GM19238 (cell line): Measurements from ENCODE around the gene RNF32.
"Not testable (repeated sequence)": the region's sequence is repeated elsewhere in the genome, so short reads cannot be mapped to it uniquely, and the experiment has no call there.

Source experiments
- DNase-seq: peaks from one replicate; pipeline ENCODE4 v3.0.0; 2011; ENCODE audit warnings: low spot score; ENCODE audit not compliant: insufficient read length

RNF32 gene

GRCh38 chr7:156614434-156615264 lies 25.9 kb upstream of the RNF32 start:
- DNase-seq, result no peak

- DNase-seq, result no peak
Measured at GRCh38 chr7:156616269-156617202, 24.0 kb upstream of the RNF32 start.

GRCh38 chr7:156617215-156617614 lies 23.4 kb upstream of the RNF32 start:
- no peak for DNase-seq

- no peak for DNase-seq
Measured at GRCh38 chr7:156618078-156618779, 22.3 kb upstream of the RNF32 start.

- DNase-seq, result no peak
Measured at GRCh38 chr7:156618780-156619367, 21.7 kb upstream of the RNF32 start.

- not testable (repeated sequence) for DNase-seq
Measured at GRCh38 chr7:156619488-156620290, 20.9 kb upstream of the RNF32 start.

GRCh38 chr7:156620291-156620675 lies 20.3 kb upstream of the RNF32 start:
- DNase-seq, result no peak

- no peak for DNase-seq
Measured at GRCh38 chr7:156621652-156622051, 18.9 kb upstream of the RNF32 start.

- no peak for DNase-seq
Measured at GRCh38 chr7:156625580-156625979, 15.0 kb upstream of the RNF32 start.

DNA sequence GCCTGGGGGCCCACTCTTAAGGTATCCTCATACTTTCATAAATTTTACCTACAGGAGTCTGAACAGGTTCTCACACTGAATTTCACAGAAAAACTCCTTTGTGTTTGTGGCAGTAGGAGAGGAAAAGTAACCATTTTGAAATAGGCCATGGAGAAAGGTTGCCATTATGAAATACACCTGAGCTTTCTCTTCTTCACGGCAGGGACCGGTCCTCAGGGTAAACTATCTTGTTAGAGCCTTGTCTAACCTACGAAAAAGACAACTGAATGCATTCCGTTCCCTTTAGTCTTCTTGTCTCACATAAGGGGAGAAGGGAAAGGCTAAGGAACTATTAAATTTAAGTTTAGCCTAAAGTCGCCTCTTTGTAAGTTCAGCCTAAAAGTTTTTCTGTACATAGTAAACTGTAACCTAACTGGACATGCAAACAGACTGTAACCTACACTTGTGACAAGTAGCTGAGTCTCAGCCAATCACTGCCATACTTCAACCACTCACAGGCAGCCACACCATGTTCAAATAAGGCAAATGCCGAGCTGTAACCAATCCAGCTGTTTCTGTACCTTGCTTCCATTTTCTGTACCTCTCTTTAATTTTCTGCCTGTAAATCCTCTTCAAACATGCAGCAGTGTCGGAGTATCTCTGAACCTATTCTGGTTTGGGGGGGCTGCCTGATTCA lies 14.2 kb upstream of the RNF32 start:
- DNase-seq, result no peak

DNA sequence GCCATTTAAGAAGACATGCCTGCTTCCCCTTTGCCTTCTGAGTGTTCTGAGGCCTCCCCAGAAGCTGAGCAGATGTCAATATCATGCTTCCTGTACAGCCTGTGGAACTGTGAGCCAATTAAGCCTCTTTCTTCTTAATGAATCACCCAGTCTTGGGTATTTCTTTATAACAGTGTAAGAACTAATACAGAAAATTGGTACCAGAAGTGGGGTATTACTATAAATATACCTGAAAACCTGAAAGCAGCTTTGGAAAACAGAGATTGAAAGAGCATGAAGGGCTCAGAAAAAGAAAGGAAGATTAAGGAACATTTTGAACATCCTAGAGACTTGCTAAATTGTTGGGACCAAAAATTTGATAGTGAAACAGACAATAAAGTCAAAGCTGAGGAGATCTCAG lies 12.0 kb upstream of the RNF32 start:
- DNase-seq, result no peak

- no peak for DNase-seq
Measured at GRCh38 chr7:156629873-156630272, 10.7 kb upstream of the RNF32 start.

DNA sequence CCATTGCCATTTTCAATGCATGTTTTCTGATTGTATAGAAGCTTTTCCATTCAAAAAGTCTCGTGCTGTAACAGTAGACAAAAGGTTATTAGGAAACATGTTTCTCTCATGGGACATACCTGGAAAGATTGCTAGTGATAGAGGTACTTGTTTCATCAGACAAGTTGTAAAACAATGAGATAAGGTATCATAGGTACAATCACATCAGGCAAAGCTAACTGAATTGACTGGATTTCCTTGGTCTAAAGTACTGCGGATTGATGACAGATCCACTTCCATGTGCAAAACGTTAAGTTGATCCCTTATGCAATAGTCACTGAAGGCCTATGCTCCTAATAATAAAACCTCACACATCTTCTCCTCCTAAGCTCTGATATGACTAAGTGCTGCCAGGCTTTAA lies 6.5 kb upstream of the RNF32 start:
- DNase-seq, result no peak

- DNase-seq, result no peak
Measured at GRCh38 chr7:156635529-156636385, 4.8 kb upstream of the RNF32 start.

DNA sequence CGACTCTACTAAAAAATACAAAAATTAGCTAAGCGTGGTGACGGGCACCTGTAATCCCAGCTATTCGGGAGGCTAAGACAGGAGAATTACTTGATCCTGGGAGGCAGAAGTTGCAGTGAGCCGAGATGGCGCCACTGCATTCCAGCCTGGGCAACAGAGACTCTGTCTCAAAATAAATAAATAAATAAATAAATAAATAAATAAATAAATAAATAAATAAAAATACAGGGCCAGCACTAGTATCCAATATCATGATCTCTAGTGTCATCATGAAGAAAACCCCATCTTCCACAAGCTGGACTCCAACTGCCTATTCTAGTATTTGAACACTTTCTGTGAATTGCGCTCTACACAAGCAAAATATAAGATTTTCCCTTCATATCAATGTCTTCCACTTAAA lies 3.5 kb upstream of the RNF32 start:
- DNase-seq, result not testable (repeated sequence)

- no peak for DNase-seq
Measured at GRCh38 chr7:156638443-156639077, 2.0 kb upstream of the RNF32 start.

GRCh38 chr7:156639426-156640256 lies 933 bp upstream of the RNF32 start:
- no peak for DNase-seq
